Measurements from ENCODE around the gene ANKRD36B.
"Not testable (repeated sequence)": the region's sequence is repeated elsewhere in the genome, so short reads cannot be mapped to it uniquely, and the experiment has no call there.

GRCh38 chr2:97596180-97596579 is 6.5 kb upstream of the ANKRD36B start:
- TF ChIP-seq CTCF (conservative IDR thresholded peaks at IDR 0.05; ENCODE audit: low read depth, low read length); EZH2 (IDR thresholded peaks at IDR 0.05; ENCODE audit: low read length, unreplicated experiment): not testable (repeated sequence)

All from PC-3 (cell line).